NCI-H460 (cell line): ENCODE results near the gene ZNF281. TPM values are rescaled to one million over a fixed set of nuclear protein-coding genes. Genes with fewer than 3 reads are reported as not detected.

Source experiments
- DNase-seq: peaks from one replicate; pipeline ENCODE4 v3.0.0-alpha.2; 2016; ENCODE audit warnings: low read depth; ENCODE audit errors: extremely low read depth
- total RNA-seq: library from RNA; depleted of rRNA; stranded (reverse); fragments of >200 nt; shearing (Covaris generic); gene quantifications from 2 replicates; pipeline ENCODE4 v1.2.3, GENCODE V29; 2014

The ZNF281 gene
- total RNA-seq, 1 experiment from 2014 or later = 21.7 TPM

GRCh38 chr1:200399860-200400259 lies 10.0 kb downstream of the ZNF281 start:
- no peak for DNase-seq

GRCh38 chr1:200398373-200398772 lies 11.5 kb downstream of the ZNF281 start:
- DNase-seq = no peak

- DNase-seq = no peak
Measured at GRCh38 chr1:200392625-200393185, 17.1 kb downstream of the ZNF281 start.

GRCh38 chr1:200391747-200392146 lies 18.1 kb downstream of the ZNF281 start:
- DNase-seq = no peak

GRCh38 chr1:200388791-200389190 lies 21.0 kb downstream of the ZNF281 start:
- no peak for DNase-seq

GRCh38 chr1:200386416-200386815 lies 23.4 kb downstream of the ZNF281 start:
- DNase-seq = no peak

- no peak for DNase-seq
Measured at GRCh38 chr1:200384818-200385390, 24.9 kb downstream of the ZNF281 start.

- no peak for DNase-seq
Measured at GRCh38 chr1:200381256-200381984, 28.4 kb downstream of the ZNF281 start.

GRCh38 chr1:200380589-200381021 lies 29.2 kb downstream of the ZNF281 start:
- no peak for DNase-seq

- no peak for DNase-seq
Measured at GRCh38 chr1:200379940-200380588, 29.8 kb downstream of the ZNF281 start.

GRCh38 chr1:200379432-200379757 lies 30.4 kb downstream of the ZNF281 start:
- peak; percentile 67 for DNase-seq

GRCh38 chr1:200378096-200378495 lies 31.7 kb downstream of the ZNF281 start:
- DNase-seq = no peak

- no peak for DNase-seq
Measured at GRCh38 chr1:200376528-200376927, 33.3 kb downstream of the ZNF281 start.

GRCh38 chr1:200374569-200375295 lies 35.1 kb downstream of the ZNF281 start:
- DNase-seq = no peak

GRCh38 chr1:200373811-200374231 lies 36.0 kb downstream of the ZNF281 start:
- no peak for DNase-seq

GRCh38 chr1:200372885-200373181 lies 37.0 kb downstream of the ZNF281 start:
- DNase-seq = no peak

- peak; percentile 82 for DNase-seq
Measured at GRCh38 chr1:200372095-200372884, 37.5 kb downstream of the ZNF281 start.

GRCh38 chr1:200369706-200370105 lies 40.1 kb downstream of the ZNF281 start:
- DNase-seq = no peak

- DNase-seq = no peak
Measured at GRCh38 chr1:200369131-200369530, 40.7 kb downstream of the ZNF281 start.

- no peak for DNase-seq
Measured at GRCh38 chr1:200368556-200368955, 41.3 kb downstream of the ZNF281 start.
